GM18870 (cell line): ENCODE measurements around the gene ZBTB16.

ENCODE experiments used
- ATAC-seq: cut with Tn5 transposase; IDR thresholded peaks from one replicate; pipeline ENCODE4 v1.9.1; 2021; ENCODE audit warnings: moderate library complexity; ENCODE audit not compliant: unreplicated experiment

Gene ZBTB16

DNA sequence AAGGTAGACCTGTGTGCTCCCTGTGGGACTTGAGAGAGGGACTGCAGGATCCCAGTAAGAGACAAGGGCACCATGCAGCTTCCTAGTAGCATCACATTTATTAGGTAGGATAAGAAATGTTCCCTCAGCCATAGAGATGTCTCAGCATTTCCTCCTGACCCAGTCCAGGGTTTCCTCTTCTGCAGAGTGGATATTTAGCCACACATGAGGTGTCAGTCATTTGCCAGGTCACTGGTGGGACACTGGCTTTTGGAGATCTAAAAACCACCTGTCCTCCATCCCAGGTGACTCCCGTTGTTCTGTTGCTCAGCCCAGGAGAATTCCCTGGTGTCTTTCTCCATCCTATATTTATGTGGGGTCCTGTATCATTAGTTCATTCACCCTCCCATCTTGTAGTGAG lies 119.1 kb downstream of the ZBTB16 start:
- no peak for ATAC-seq

DNA sequence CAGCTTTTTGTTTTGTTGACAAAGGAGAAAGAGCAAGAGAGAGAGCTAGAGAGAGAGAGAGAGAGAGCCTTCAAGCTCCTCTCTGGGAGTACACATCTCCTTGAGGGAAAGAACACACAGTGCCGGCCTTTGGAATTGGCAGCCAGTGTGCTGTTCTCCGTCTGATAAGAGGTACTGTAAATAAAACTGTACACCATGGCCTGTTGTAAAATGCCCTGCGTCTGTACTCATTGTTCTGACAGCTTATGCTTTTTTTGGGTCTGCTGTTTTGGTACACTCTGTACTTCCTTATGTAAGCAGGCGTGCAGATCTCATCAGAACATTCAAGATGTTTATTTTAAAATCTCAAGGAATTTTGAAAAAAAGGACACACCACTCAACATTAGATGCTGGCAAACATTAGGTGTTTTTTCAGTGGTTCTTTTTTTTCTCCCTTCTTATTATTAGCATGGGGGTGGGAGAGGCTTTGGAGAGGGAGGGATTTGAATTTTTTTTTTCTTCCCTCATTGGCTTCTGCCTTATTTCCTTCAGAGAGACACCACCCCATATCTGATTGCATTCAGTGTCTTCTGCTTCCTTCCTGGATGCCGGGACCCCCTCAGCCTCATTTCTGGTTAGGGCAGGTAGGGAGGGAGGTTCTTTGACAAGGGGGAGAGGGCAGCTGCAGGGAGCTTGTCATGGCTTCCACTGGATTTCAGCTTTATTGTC lies 119.9 kb downstream of the ZBTB16 start:
- ATAC-seq = no peak

DNA sequence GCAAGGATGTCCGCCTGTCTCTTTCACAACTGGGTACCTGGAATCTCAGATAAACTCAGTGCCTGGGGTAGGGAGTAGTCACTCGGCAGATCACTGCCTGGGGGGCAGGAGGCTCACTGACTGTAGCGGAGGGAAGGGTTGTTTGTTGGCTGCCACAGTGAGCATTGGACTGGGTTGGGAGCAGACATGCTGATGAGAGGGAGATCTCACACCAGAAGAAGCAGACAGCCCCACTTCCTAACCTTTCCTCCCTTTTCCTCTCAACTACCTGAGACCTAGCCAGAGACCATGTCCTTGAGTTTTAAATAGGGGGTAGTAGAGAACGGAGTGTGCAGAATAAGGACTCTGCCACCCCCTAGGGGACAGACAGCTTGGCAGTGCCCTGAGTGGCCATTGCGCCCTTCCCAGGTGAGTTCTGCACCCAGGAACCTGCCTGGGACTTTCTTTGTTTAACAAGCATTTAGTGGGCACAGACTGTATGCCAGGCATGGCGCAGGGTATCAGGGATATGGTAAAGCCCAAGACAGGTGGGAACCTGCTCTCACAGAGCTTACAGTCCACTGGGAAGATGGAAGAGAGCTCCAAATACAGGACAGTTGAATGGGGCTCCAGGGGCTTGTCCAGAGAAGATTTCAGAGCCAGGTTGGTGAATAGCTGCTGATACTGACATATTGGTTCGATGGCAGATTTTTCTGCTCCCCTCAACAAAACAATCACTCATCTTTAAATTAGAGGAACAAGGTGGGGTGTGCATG lies 121.0 kb downstream of the ZBTB16 start:
- no peak for ATAC-seq

DNA sequence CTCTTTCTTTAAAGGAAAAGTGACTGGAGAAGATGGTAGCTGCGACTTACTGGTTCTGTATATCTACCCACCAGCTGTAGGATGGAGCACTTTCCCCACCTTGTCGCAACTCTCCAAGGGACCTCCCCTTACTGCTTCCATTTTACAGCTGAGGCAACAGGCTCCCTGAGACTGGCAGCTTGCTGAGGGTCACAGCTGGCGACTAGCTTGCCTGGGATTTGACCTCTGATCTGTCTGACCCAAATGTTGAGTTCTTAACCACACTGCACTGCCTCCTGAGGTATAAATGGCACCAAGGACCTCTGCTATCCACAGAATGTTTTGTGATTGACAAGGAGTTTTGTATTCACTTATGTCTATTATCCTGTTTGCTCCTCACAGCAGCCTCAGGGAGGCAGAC lies 121.7 kb downstream of the ZBTB16 start:
- ATAC-seq = no peak

DNA sequence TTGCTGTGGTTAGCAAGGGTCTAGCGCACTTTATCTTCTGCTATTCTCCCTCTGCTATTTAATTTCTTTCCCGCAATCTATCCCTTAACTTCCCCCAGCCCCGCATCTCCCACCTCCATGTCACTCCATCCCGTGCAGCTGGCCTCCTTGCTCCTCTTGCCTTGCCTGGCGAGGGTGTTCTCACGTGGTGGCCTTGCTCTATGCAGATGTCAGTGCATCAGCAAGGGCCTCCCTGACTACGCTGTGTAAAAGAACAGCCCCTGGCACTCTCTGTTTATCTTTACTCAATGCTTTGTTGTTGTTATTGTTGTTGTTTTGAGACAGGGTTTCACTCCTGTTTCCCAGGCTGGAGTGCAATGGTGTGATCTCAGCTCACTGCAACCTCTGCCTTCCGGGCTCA lies 122.2 kb downstream of the ZBTB16 start:
- ATAC-seq = no peak

DNA sequence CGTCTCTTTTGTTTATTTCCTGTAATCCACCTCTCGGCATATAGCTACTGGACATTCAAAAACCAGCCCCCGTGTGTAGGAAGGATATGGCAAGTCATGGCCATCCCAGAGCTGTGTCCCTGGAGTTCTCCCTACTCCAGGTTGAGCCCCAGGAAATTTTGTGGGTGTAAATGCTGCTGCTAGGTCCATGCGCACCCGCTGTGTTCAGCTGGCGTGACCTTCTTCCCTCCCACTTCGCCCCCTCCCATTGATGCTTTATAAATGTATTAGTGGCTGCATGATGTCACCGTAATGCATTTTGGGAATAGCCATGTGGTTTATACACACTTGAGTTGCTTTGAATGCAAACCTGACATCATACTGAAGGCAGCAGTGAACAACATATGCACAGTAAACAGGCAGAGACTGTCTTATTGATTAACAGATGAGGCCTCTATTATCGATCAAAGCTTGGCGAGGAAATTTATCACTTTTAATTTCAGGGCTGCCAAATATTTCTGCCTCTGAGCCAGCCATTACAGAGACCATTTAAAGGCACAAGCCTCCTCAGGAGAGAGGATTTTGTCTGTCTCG lies 123.0 kb downstream of the ZBTB16 start:
- ATAC-seq = no peak

DNA sequence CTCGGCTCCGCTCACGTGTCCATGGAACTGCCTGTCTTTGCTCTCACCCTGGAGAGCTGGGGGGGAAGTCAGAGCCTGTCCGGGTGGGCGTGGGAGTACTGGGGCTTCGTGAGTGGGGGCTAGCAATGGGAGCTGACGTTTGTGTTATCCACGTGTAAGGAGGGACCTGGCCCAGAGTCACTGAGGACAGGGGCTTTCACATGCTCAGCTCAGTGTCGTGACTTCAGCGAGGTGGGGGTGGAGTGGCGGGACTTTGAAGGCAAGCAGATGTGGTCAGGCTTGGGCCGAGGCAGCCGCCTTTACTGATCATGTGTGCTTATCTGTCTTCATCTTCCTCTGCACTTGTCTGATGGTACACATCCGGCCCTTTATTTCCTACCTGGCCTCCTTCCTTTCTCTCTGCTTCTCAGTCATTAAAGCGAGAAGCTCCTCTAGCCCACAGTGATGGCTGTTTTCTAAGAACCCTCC lies 123.6 kb downstream of the ZBTB16 start:
- ATAC-seq = no peak

DNA sequence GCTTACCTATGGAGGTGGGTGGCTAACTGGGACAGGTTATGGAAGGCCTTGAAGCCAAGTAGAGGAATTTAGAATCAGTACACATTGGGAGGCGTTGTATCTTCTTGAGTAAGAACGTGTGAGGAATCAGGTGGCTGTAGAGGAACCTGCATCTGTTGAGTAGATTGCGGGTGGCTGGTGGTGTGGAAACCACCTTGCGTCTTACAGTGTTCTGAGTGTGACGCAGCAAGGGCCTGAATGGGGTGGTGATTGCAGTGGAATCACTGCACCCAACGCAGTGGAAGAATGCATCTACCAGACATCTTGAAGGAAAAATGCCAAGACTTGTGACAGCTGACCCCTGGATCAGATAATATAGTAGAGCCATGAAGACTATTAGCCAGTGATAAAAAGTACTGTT lies 125.9 kb downstream of the ZBTB16 start:
- ATAC-seq = no peak

DNA sequence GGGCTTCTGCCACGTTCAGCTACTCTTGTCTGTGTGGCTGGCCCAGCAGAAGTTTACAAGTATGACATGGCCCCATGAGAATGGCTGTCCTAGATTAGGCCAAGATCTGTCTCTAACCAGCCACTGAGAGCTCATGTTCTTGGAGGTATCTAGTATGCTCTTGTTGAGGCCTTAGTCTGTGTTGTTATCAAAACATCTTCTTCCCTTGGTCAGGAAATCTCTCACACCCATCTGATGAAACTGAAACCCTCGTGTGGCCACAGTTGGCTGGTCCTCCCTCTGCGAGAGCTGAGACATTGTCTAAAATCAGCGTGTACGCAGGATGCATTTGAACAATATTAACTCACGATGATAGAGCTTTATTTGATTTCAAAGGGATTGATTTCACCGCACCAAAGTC lies 127.7 kb downstream of the ZBTB16 start:
- ATAC-seq = peak; percentile 60

DNA sequence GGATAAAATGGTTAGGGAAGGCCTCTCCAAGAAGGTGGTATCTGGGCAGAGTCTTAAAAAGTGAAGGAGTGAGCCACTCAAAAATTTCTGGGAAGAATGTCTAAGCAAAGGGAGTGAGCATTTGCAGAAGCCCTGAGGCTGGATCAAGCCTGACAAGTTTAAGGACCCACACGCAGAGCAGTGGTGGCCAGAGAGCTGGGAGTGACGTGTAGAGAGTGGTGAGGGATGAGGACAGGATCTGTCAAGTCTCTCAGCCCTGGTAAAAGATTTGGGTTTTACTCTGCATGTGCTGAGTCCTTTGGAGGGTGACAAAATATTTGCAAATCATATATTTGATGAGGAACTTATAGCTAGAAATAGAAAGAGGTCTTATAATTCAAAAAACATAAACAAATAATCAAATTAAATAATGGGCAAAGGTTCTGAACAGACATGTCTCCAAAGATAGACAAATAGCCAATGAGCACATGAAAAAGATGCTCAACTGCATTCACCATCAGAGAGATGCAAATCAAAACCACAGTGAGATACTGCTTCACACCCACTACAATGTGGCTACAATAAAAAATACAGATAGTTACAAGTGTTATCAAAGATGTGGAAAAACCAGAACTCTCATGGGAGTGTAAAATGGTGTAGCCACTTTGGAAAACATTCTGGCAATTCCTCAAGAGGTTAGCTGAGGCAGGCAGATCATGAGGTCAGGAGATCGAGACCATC lies 129.5 kb downstream of the ZBTB16 start:
- ATAC-seq = no peak

DNA sequence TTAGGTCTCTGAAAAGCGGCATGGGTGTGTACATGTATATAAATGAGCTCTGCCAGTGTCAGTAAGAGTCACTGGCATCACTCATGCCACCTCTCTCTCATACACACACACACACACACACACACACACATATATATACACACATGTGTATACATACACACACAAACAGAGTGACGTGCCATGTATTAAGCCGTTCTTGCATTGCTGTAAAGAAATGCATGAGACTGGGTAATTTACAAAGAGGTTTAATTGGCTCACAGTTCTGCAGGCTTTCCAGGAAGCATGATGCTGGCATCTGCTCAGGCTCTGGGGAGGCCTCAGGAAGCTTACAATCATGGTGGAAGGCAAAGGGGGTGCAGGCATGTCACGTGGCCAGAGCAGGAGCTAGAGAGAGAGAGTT lies 131.1 kb downstream of the ZBTB16 start:
- no peak for ATAC-seq

DNA sequence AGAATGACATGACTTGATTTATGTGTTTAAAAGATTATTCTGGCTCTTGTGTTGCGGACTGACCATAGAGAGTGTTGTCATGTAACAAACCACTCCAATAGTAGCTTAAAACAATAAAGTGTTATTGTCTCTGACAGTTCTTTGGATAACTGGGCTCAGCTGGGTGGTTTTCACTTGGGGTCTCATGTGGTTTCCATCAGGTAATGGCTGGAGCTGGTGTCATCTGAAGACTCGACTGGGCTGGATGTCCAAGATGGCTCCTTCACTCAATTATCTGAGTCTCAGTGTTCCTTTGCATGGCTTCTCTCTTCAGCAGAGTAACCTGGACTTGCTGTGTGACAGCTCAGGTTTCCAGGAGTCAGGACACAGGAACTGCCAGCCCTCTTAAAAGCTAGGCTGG lies 132.4 kb downstream of the ZBTB16 start:
- no peak for ATAC-seq

DNA sequence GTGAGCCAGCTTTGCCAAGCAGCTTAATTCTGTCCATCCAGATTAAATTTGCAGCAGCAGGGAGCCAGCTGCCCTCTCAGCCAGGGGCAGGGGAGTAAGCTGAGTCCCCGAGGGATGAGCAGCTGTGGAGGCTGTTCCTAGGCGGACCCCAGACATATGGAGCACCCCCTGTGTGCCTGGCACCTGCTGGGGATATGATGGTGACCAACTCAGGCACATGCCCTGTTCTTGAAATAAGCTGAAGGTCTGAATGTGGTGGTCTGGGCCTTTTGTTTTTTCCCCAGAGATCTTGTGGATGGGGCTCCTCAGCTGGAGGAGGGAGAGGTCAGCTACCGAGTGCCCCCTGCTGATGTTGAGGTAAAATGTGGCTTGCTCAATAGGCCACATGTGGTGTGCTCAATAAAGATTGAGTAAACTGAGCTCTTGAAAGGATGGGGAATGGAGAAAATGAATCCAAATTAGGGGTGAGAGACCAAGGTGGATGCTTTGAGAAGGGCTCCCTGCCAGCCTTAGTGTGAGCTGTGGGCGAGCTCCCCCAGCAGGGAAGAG lies 133.4 kb downstream of the ZBTB16 start:
- ATAC-seq = no peak

DNA sequence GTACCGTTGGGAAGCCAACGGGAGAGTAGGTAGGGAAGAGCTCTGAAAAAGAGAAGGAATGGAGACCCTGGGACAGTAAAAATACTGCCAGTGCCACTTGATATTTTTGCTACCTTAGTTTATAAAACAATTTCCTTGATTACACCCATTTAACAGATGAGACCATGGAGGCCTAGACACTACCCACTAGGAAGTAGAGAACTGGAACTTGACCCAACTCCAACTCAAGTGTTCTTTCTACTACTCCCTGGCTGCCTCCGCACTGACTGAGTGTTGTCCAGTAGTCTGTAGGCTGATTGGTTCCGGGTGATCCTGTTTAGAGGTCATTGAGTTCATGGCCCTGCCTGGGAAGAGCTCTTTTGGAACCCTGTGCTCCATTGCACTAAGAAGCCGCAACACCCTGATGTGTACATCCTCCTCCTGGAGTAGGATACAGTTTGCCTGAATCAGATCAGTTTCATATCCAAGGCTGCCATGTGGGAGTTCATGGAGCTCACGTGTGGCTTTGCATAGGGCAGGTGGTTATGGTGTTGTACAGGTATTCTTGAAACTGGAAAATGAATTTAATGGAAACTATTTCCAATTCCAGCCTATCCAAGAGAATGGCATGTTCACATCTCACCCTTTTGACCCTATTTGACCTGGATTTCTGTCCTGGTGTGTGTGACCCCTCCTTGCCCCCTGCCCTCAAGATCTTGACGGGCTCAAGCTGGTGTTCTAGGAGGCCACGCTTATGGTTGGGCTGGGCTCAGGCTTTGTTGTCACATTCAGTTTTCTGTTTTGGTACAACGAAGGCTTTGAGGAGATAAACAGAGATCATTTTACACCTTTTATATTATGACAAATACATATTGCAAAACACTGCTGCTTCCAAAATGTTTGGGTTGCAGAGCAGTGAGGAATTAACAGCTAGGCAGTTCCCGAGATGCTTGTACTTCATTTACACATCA lies 134.5 kb downstream of the ZBTB16 start:
- ATAC-seq = no peak

DNA sequence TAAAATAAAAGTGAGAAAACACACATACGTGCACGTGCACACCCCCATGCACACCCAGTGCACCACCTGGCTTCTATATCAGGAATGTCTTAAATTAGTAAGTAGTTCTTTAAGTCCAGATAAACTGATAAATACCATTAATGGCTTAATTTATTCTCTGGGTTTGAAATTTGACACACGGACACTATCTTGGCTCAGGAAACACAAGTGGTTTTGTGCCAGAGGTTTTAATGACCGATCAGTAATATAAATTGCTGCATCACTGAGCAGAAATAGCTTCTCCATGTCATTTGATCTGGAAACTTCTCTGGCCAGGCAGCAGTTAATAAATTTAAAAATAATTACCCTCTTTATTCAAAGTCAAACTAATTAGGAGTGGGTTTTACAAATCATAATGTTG lies 135.2 kb downstream of the ZBTB16 start:
- no peak for ATAC-seq

DNA sequence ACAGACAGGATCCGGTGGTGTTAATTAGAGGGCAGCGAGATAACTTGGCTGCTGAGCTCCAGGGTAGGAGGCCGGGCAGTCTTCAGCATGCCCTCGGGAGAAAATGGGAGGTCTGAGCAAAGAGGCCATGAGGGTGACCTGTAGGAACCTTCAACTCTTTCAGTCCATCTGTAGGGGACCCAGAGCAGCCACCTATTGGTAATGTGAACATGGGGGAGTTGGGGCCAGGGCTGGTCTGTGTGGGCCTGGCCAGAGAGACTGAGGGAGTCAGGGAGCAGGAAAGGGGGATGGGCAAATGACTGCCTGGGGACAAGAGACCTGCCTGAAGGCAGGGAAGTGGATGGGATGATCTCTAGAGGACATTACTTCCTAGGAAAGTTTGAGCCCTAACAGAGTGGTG lies 135.6 kb downstream of the ZBTB16 start:
- no peak for ATAC-seq

DNA sequence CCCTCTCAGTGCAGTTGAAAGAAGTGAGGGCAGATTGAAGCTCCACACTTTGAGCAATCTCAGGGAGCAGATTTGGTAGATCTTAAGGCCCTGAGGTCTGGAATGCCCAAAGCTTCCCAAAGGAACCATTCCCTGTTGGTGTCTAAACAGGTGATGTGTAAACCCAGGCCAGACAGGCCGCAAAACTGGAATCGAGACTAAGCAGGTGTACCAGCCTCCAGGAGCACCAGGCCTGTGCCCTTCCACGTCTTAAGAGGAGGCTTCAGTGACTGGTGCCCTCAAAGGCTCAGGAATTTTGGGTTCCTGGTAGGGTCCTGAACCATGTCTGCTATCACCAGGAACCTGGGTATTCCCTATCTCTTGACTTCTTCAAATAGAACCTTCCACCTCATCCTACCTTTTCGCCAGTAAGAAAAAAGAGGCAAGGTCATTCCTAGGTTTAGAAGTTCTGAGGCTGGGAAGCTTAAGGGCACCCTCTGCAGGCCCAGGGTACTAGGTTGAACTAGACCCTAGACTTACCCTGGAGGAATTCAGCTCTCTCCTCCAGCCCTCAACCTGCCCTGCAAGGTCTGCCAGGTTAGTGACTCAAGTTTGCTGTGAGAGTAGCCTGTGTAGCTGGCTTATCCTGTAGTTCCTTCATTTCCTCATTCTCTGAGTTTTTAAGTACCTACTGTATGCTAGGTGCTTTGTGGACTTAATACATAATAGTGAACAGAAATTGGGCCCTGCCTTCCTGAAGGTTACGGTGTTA lies 136.6 kb downstream of the ZBTB16 start:
- no peak for ATAC-seq

DNA sequence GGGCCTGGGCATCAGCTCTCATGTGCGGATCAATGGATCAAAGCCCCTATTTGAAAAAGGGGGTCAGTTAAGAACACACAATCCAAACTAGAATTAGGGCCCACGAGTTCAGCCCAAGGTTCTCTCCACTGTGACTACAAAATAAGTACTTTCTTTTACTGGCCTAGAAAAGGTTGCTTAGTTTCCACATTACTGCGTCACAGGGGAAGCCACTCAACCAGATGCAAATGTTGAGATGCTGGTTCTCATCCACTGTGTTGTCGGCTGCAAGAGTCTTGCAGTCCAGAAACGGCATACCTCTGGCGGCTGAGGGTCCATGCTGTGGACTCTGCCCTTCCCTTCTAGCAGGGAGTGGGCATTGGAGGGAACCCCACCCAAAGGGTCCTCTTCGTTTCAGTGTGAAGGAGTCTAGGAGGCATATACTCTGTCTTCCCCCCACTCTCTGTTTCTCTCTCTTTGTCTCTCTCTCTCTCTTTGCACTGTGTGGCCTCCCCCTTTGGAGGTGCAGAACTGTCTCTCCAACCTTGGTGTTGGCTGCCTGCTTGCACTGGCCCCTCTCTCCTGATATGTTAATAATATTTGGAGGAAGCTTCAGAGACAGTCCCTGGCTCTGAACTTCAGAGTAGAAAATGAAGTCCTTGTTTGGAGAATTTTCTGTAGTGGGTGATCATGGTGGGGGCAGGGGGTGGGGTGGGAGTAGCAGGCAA lies 137.6 kb downstream of the ZBTB16 start:
- ATAC-seq = no peak
